IMR-90 (cell line): ENCODE measurements around the gene HTR2A. TPM values are rescaled to one million over a fixed set of nuclear protein-coding genes. Genes with fewer than 3 reads are reported as not detected.

Source experiments
- ATAC-seq: fragments of 200-7000 bp; cut with Tn5 transposase; 2 replicates; pipeline ENCODE4 v1.9.1; 2020; ENCODE audit warnings: low read depth, mild to moderate bottlenecking, moderate library complexity
- BruUV-seq: library from RNA; stranded (reverse); fragments of 400-500 nt; replicated peaks from 2 replicates; lab custom pipeline; 2021; lab: Mats Ljungman, UMichigan
- CTCF ChIA-PET: fragments of 300-600 bp; formaldehyde crosslinking; extraction: SDS; loops from one replicate; lab custom pipeline; 2021; ENCODE audit warnings: antibody characterized with exemption; lab: Yijun Ruan, JAX
- POLR2A ChIA-PET: fragments of 300-600 bp; sonication (Branson Sonifier 250); formaldehyde crosslinking; loops from one replicate; lab custom pipeline; 2022; ENCODE audit warnings: antibody characterized with exemption; ENCODE audit not compliant: unreplicated experiment; lab: Charles Lee
- DNase-seq: peaks from one replicate; pipeline ENCODE4 v3.0.0; 2013
- H2AFZ ChIP-seq: replicated peaks from 2 replicates; pipeline ENCODE3; 2013; ENCODE audit warnings: low read length, mild to moderate bottlenecking; ENCODE audit not compliant: poor library complexity
- H2AK5ac ChIP-seq: 2 replicates; pipeline ENCODE4 v1.6.1; 2013; ENCODE audit warnings: low read depth, low read length, inconsistent platforms
- H2AK9ac ChIP-seq: replicated peaks from 2 replicates; pipeline ENCODE3; 2013; ENCODE audit warnings: mild to moderate bottlenecking, low read depth, low read length, moderate library complexity; ENCODE audit not compliant: poor library complexity
- H2BK120ac ChIP-seq: 2 replicates; pipeline ENCODE4 v1.6.1; 2013; ENCODE audit warnings: low read depth, low read length, inconsistent platforms
- H2BK15ac ChIP-seq: 3 replicates; pipeline ENCODE4 v1.6.1; 2013; ENCODE audit warnings: low read depth, low read length, inconsistent platforms
- H2BK20ac ChIP-seq: 2 replicates; pipeline ENCODE4 v1.6.1; 2013; ENCODE audit warnings: low read depth, mild to moderate bottlenecking, inconsistent platforms, low read length, moderate library complexity
- H2BK5ac ChIP-seq: 2 replicates; pipeline ENCODE4 v1.6.1; 2013; ENCODE audit warnings: mild to moderate bottlenecking, low read depth, low read length, inconsistent platforms; ENCODE audit not compliant: poor library complexity, severe bottlenecking
- H3K14ac ChIP-seq: replicated peaks from 2 replicates; pipeline ENCODE4 v1.6.1; 2013; ENCODE audit warnings: low read depth, low read length, inconsistent platforms
- H3K18ac ChIP-seq: 2 replicates; pipeline ENCODE4 v1.6.1; 2013; ENCODE audit warnings: low read depth, low read length, control low read depth
- H3K23ac ChIP-seq: 2 replicates; pipeline ENCODE4 v1.6.1; 2013; ENCODE audit warnings: low read depth, low read length, inconsistent platforms
- H3K27ac ChIP-seq: 2 replicates; pipeline ENCODE4 v1.5.1; 2013; ENCODE audit warnings: mild to moderate bottlenecking, control low read depth, low read length; ENCODE audit not compliant: insufficient read depth
- H3K27me3 ChIP-seq: 2 replicates; pipeline ENCODE4 v1.6.1; 2013; ENCODE audit warnings: low read length; ENCODE audit not compliant: control insufficient read depth, insufficient read depth
- H3K36me3 ChIP-seq: 2 replicates; pipeline ENCODE4 v1.6.1; 2013; ENCODE audit warnings: low read length, mixed read lengths; ENCODE audit not compliant: control insufficient read depth, insufficient read depth
- H3K4ac ChIP-seq: 2 replicates; pipeline ENCODE4 v1.6.1; 2013; ENCODE audit warnings: low read depth, low read length, inconsistent platforms
- H3K4me1 ChIP-seq: 2 replicates; pipeline ENCODE4 v1.6.1; 2013; ENCODE audit warnings: low read length, mixed read lengths; ENCODE audit not compliant: control insufficient read depth, insufficient read depth
- H3K4me2 ChIP-seq: 2 replicates; pipeline ENCODE4 v1.6.1; 2013; ENCODE audit warnings: low read depth, mild to moderate bottlenecking, control low read depth, low read length, moderate library complexity
- H3K4me3 ChIP-seq: 2 replicates; pipeline ENCODE4 v1.5.1; 2013; ENCODE audit warnings: low read depth, mild to moderate bottlenecking, control low read depth, low read length, moderate library complexity; ENCODE audit not compliant: insufficient read depth
- H3K56ac ChIP-seq: 2 replicates; pipeline ENCODE4 v1.6.1; 2013; ENCODE audit warnings: low read length, inconsistent platforms; ENCODE audit not compliant: insufficient read depth; ENCODE audit errors: extremely low read depth
- H3K79me1 ChIP-seq, 2 experiments: 2 replicates each; pipeline ENCODE4 v1.6.1; 2013; ENCODE audit warnings: low read length in 2 of 2, inconsistent platforms in 1 of 2, low read depth in 1 of 2
- H3K9ac ChIP-seq: 2 replicates; pipeline ENCODE4 v1.6.1; 2013; ENCODE audit warnings: low read depth, low read length, control low read depth
- H3K9me1 ChIP-seq: 2 replicates; pipeline ENCODE4 v1.6.1; 2013; ENCODE audit warnings: low read length, inconsistent platforms; ENCODE audit not compliant: insufficient read depth
- H3K9me3 ChIP-seq: 2 replicates; pipeline ENCODE4 v1.6.1; 2013; ENCODE audit warnings: low read length; ENCODE audit not compliant: control insufficient read depth, insufficient read depth
- H4K20me1 ChIP-seq: 2 replicates; pipeline ENCODE4 v1.6.1; 2013; ENCODE audit warnings: low read length, inconsistent platforms; ENCODE audit not compliant: insufficient read depth
- H4K5ac ChIP-seq: 2 replicates; pipeline ENCODE4 v1.6.1; 2013; ENCODE audit warnings: mild to moderate bottlenecking, low read depth, low read length, control low read depth
- H4K8ac ChIP-seq, 2 experiments: 2 replicates each; pipeline ENCODE4 v1.6.1; 2013; ENCODE audit warnings: low read depth in 2 of 2, low read length in 2 of 2, control low read depth in 1 of 2, inconsistent platforms in 1 of 2
- H4K91ac ChIP-seq: 2 replicates; pipeline ENCODE4 v1.6.1; 2013; ENCODE audit warnings: low read depth, low read length, inconsistent platforms; ENCODE audit not compliant: insufficient read depth
- BHLHE40 ChIP-seq: fragments of 150-350 bp; IDR thresholded peaks from 2 replicates; pipeline ENCODE4 v1.6.1; 2016; ENCODE audit warnings: mild to moderate bottlenecking, low read depth, low read length
- CEBPB ChIP-seq: IDR thresholded peaks from 2 replicates; pipeline ENCODE4 v1.6.1; 2012; ENCODE audit warnings: low read depth, low read length, improper control_type of control experiment
- CHD1 ChIP-seq: IDR thresholded peaks from 2 replicates; pipeline ENCODE4 v1.6.1; 2012; ENCODE audit warnings: low read depth, low read length, improper control_type of control experiment
- ELK1 ChIP-seq: fragments of 150-350 bp; IDR thresholded peaks from 2 replicates; pipeline ENCODE4 v1.6.1; 2016; ENCODE audit warnings: low read depth, mild to moderate bottlenecking, low read length, moderate library complexity, borderline replicate concordance
- FOS ChIP-seq: fragments of 150-350 bp; IDR thresholded peaks from 2 replicates; pipeline ENCODE4 v1.6.1; 2016; ENCODE audit warnings: low read depth, low read length
- MAFK ChIP-seq: IDR thresholded peaks from 2 replicates; pipeline ENCODE4 v1.6.1; 2012; ENCODE audit warnings: low read depth, low read length, improper control_type of control experiment
- MAZ ChIP-seq: IDR thresholded peaks from 2 replicates; pipeline ENCODE4 v1.6.1; 2012; ENCODE audit warnings: low read depth, mild to moderate bottlenecking, low read length, improper control_type of control experiment, moderate library complexity, borderline replicate concordance
- MXI1 ChIP-seq: IDR thresholded peaks from 2 replicates; pipeline ENCODE4 v1.6.1; 2012; ENCODE audit warnings: low read depth, mild to moderate bottlenecking, low read length, moderate library complexity, borderline replicate concordance
- NFE2L2 ChIP-seq: fragments of 150-350 bp; IDR thresholded peaks from 2 replicates; pipeline ENCODE4 v1.6.1; 2016; ENCODE audit warnings: low read depth, mild to moderate bottlenecking, low read length
- POLR2A ChIP-seq: IDR thresholded peaks from 2 replicates; pipeline ENCODE4 v1.6.1; 2012; ENCODE audit warnings: mild to moderate bottlenecking, low read depth, low read length
- RCOR1 ChIP-seq: IDR thresholded peaks from 2 replicates; pipeline ENCODE4 v1.6.1; 2012; ENCODE audit warnings: mild to moderate bottlenecking, low read length, improper control_type of control experiment; ENCODE audit not compliant: insufficient replicate concordance
- RFX5 ChIP-seq: IDR thresholded peaks from 2 replicates; pipeline ENCODE4 v1.8.0; 2012; ENCODE audit warnings: low read depth, mild to moderate bottlenecking, low read length, moderate library complexity
- SMC3 ChIP-seq: fragments of 150-350 bp; IDR thresholded peaks from 2 replicates; pipeline ENCODE4 v1.6.1; 2016; ENCODE audit warnings: low read depth, mild to moderate bottlenecking, antibody characterized with exemption, low read length, moderate library complexity
- USF2 ChIP-seq: fragments of 150-350 bp; IDR thresholded peaks from 2 replicates; pipeline ENCODE4 v1.6.1; 2017; ENCODE audit warnings: mild to moderate bottlenecking, antibody characterized with exemption, low read length, low read depth
- WGBS, 2 experiments: methylation state at CpG; one replicate each; pipeline versions ENCODE4 v1.1.5 to v1.1.7; 2013; ENCODE audit warnings: missing lambda C conversion rate in 2 of 2; ENCODE audit not compliant: insufficient read length in 1 of 2; ENCODE audit errors: extremely low coverage in 2 of 2; 5-methylcytosine and 5-hydroxymethylcytosine counted together
- dilution Hi-C: fragments of 300-500 bp; cut with HindIII; formaldehyde crosslinking; loops from one replicate; pipeline ENCODE4 v1.14.3; 2018; ENCODE audit warnings: low sequenced_read_pairs; ENCODE audit not compliant: unreplicated experiment
- in situ Hi-C: fragments of 300-500 bp; cut with MboI; formaldehyde crosslinking; loops from 3 replicates; pipeline ENCODE4 v1.14.3; 2019; ENCODE audit warnings: low sequenced_read_pairs, inconsistent platforms, mixed read lengths
- intact Hi-C: fragments of 100-400 bp; cut with micrococcal nuclease; formaldehyde crosslinking; loops from 2 replicates; pipeline ENCODE4 v1.10.0; 2022
- polyA plus RNA-seq, 3 experiments: library from polyadenylated mRNA; depleted of rRNA; stranded (reverse); fragments of >200 nt; gene quantifications; 2 replicates each; pipeline ENCODE4 v1.2.3, GENCODE V29; 2012; ENCODE audit warnings: low replicate concordance in 1 of 3
- total RNA-seq: library from RNA; depleted of rRNA; stranded (reverse); fragments of >200 nt; gene quantifications from 2 replicates; pipeline ENCODE4 v1.2.3, GENCODE V29; 2012
- TF ChIP-seq, protein P1 (sequence below): conservative IDR thresholded peaks from 2 replicates; pipeline ENCODE4 v1.5.1; 2012; ENCODE audit warnings: mild to moderate bottlenecking, low read depth, low read length, improper control_type of control experiment

Gene HTR2A
- total and polyA plus RNA-seq, 2 of the 4 experiments (the other 2 are of a cell fraction), result 0.02 TPM; not detected in 1

- POLR2A ChIA-PET, result no interaction called here
- H2BK20ac ChIP-seq, result no peak overlapping the region
- H3K4me3 ChIP-seq, result no peak overlapping the region
- in situ Hi-C loops (no loop called here), intact Hi-C loops (no loop called here), dilution Hi-C loops (no loop called here)
- no peak overlapping the region for H3K56ac ChIP-seq
- no peak overlapping the region for H3K9ac ChIP-seq
- no peak overlapping the region for H3K18ac ChIP-seq
- H3K36me3 ChIP-seq, result no peaks in the 10 kb centered on the region
- ATAC-seq, result no peak
- H4K20me1 ChIP-seq, result no peaks in the 10 kb centered on the region
- peaks cover 18% of the 10 kb centered on the region for H3K27me3 ChIP-seq
- no peak overlapping the region for H2BK15ac ChIP-seq
- H3K79me1 ChIP-seq, result no peaks in the 10 kb centered on the region
- BruUV-seq, result no TSS peak
- WGBS, 2 experiments, result no CpG with 5 or more reads among the region's 3 CpGs
- H3K14ac ChIP-seq, result no peak overlapping the region
- H2AK9ac ChIP-seq, result no peak overlapping the region
- no peak overlapping the region for H3K27ac ChIP-seq
- no peak overlapping the region for H3K4me2 ChIP-seq
- H2AK5ac ChIP-seq, result no peak overlapping the region
- no peak overlapping the region for H3K4ac ChIP-seq
- H4K91ac ChIP-seq, result no peak overlapping the region
- no peaks in the 10 kb centered on the region for H3K4me1 ChIP-seq
- H3K9me3 ChIP-seq, result no peaks in the 10 kb centered on the region
- H2AFZ ChIP-seq, result no peak overlapping the region
- H2BK120ac ChIP-seq, result no peak overlapping the region
- no peak overlapping the region for H4K8ac ChIP-seq
- TF ChIP-seq NFE2L2 (no peak), ELK1 (no peak), MXI1 (no peak), FOS (no peak), USF2 (no peak), MAZ (no peak), RCOR1 (no peak), MAFK (no peak), SMC3 (no peak), RFX5 (no peak), CEBPB (no peak), CHD1 (no peak), BHLHE40 (no peak), POLR2A (no peak)
- TF ChIP-seq, protein P1, sequence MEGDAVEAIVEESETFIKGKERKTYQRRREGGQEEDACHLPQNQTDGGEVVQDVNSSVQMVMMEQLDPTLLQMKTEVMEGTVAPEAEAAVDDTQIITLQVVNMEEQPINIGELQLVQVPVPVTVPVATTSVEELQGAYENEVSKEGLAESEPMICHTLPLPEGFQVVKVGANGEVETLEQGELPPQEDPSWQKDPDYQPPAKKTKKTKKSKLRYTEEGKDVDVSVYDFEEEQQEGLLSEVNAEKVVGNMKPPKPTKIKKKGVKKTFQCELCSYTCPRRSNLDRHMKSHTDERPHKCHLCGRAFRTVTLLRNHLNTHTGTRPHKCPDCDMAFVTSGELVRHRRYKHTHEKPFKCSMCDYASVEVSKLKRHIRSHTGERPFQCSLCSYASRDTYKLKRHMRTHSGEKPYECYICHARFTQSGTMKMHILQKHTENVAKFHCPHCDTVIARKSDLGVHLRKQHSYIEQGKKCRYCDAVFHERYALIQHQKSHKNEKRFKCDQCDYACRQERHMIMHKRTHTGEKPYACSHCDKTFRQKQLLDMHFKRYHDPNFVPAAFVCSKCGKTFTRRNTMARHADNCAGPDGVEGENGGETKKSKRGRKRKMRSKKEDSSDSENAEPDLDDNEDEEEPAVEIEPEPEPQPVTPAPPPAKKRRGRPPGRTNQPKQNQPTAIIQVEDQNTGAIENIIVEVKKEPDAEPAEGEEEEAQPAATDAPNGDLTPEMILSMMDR, result no peak
- no peak overlapping the region for H2BK5ac ChIP-seq
- H4K5ac ChIP-seq, result no peak overlapping the region
- CTCF ChIA-PET, result no interaction called here
- no peak for DNase-seq
- no peaks in the 10 kb centered on the region for H3K9me1 ChIP-seq
- H3K23ac ChIP-seq, result no peak overlapping the region
Measured at GRCh38 chr13:46858776-46859175, 38.1 kb downstream of the HTR2A start.
